Lung (tissue), 12 donors: ENCODE data around the gene SRI. TPM values are rescaled to one million over a fixed set of nuclear protein-coding genes. Genes with fewer than 3 reads are reported as not detected.

Experiments
- ATAC-seq: fragments of 200-7000 bp; cut with Tn5 transposase; one replicate; pipeline ENCODE4 v1.9.1; 2020; ENCODE audit warnings: moderate number of reproducible peaks; ENCODE audit not compliant: insufficient read depth, low FRiP score
- DNase-seq, 3 donors: peaks; one replicate each; pipeline ENCODE4 v3.0.0-alpha.2; 2013 to 2017
- H3K27ac ChIP-seq, 2 donors: one replicate each; pipeline ENCODE4 v1.5.1; 2013; ENCODE audit warnings: mild to moderate bottlenecking in 2 of 2, moderate library complexity in 2 of 2, control low read depth in 1 of 2, inconsistent platforms in 1 of 2, low read depth in 1 of 2, low read length in 1 of 2
- H3K27me3 ChIP-seq, 3 donors: one replicate each; pipeline ENCODE4 v1.5.1; 2013; ENCODE audit warnings: low read length in 2 of 3; ENCODE audit not compliant: control insufficient read depth in 3 of 3, insufficient read depth in 3 of 3
- H3K36me3 ChIP-seq, 4 donors: one replicate each; pipeline ENCODE4 v1.5.1; 2013; ENCODE audit warnings: low read length in 4 of 4, mild to moderate bottlenecking in 1 of 4, moderate library complexity in 1 of 4; ENCODE audit not compliant: control insufficient read depth in 4 of 4, insufficient read depth in 4 of 4
- H3K4me1 ChIP-seq, 5 donors: one replicate each; pipeline ENCODE4 v1.5.1; 2013; ENCODE audit warnings: low read length in 5 of 5, mild to moderate bottlenecking in 2 of 5, moderate library complexity in 1 of 5; ENCODE audit not compliant: control insufficient read depth in 5 of 5, insufficient read depth in 5 of 5
- H3K4me3 ChIP-seq: one replicate; pipeline ENCODE4 v1.5.1; 2013; ENCODE audit warnings: mild to moderate bottlenecking, control low read depth, moderate library complexity
- H3K9ac ChIP-seq, 2 donors: one replicate each; pipeline ENCODE4 v1.5.1; 2013; ENCODE audit warnings: low read length in 2 of 2, control low read depth in 1 of 2; ENCODE audit not compliant: insufficient read depth in 1 of 2
- H3K9me3 ChIP-seq, 4 donors: one replicate each; pipeline ENCODE4 v1.5.1; 2013; ENCODE audit warnings: low read length in 3 of 4, mild to moderate bottlenecking in 1 of 4, moderate library complexity in 1 of 4; ENCODE audit not compliant: control insufficient read depth in 4 of 4, insufficient read depth in 3 of 4
- WGBS, 2 donors: extraction: QIAGEN DNeasy Blood & Tissue Kit; methylation state at CpG; one replicate each; pipeline ENCODE4 v1.1.7; 2013; 5-methylcytosine and 5-hydroxymethylcytosine counted together
- polyA plus RNA-seq, 2 donors: library from polyadenylated mRNA; stranded (reverse); fragments of 200-250 nt; gene quantifications; one replicate each; pipeline ENCODE4 v1.2.1, GENCODE V29; 2013
- total RNA-seq, 2 donors: library from RNA; depleted of rRNA in 1 of 2; stranded (reverse); fragments of >200 nt in 1 of 2; gene quantifications; one replicate each; pipeline ENCODE4 v1.2.1, GENCODE V29; 2014 to 2021
- TF ChIP-seq, protein P1 (sequence below): IDR thresholded peaks from 2 replicates; pipeline ENCODE4 v1.5.1; 2012; ENCODE audit warnings: mild to moderate bottlenecking; ENCODE audit errors: control extremely low read depth, extremely low read depth
- donor health status: control.
- donor health status: control.
- donor health status: Bipolar disorder and iron deficiency.
- donor health status: healthy.
- donor health status: DM: yes; HTN: yes; CAD: no.

Gene SRI
- total and polyA plus RNA-seq, 4 donors, result 58.2 to 134 (median 108) TPM

DNA sequence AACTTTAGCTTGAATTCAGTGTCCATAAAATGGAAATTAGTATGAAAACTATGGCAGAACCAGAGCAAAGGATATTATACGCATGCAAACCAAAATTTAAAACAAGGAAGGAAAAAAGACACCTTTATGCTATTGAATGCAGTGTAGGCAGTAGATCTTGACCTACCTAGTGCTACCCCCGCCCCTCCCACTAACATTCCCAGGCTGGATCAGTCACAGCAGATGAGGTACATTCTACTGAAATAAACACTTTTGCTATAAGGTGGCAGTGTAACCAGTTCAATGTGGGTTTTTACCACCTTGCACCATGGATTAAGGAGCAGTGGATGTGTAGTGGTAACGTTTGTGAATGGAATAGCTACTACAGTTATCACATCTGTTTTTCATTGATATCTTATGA lies 27.9 kb downstream of the SRI start:
- WGBS, 2 donors, result 89 to 93% methylated on average over 3 of the region's 3 CpGs
- Histone ChIP-seq H3K27me3 (no peaks in the 10 kb centered on the region), H3K9me3 (no peaks in the 10 kb centered on the region), H3K4me3 (no peak overlapping the region), H3K27ac (no peak overlapping the region), H3K36me3 (no peaks in the 10 kb centered on the region), H3K4me1 (peaks cover 0 to 6% (median 0%) of the 10 kb centered on the region in 5 donors), H3K9ac (no peak overlapping the region)
- ATAC-seq, result no peak
- TF ChIP-seq, protein P1, sequence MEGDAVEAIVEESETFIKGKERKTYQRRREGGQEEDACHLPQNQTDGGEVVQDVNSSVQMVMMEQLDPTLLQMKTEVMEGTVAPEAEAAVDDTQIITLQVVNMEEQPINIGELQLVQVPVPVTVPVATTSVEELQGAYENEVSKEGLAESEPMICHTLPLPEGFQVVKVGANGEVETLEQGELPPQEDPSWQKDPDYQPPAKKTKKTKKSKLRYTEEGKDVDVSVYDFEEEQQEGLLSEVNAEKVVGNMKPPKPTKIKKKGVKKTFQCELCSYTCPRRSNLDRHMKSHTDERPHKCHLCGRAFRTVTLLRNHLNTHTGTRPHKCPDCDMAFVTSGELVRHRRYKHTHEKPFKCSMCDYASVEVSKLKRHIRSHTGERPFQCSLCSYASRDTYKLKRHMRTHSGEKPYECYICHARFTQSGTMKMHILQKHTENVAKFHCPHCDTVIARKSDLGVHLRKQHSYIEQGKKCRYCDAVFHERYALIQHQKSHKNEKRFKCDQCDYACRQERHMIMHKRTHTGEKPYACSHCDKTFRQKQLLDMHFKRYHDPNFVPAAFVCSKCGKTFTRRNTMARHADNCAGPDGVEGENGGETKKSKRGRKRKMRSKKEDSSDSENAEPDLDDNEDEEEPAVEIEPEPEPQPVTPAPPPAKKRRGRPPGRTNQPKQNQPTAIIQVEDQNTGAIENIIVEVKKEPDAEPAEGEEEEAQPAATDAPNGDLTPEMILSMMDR, result no peak
- no peak for DNase-seq

DNA sequence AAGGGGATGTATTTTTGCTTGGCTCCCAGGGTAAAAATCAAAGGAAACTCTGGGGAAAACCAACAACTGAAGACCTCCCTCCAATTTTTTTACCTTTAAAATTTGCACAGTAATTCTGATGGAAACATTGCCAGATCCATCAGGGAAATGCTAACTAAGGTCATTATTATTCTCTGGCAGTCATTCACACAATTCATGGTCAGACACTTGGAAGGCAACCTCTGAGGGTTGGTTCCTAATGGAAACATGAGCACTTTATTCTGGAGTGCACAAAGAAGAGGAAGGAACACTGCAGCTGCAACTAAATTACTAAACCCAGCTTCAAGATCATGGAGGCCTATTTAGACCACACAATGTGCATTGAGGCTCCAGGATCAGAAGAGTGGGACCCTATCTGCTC lies 34.2 kb downstream of the SRI start:
- ATAC-seq (no peak), DNase-seq (no peak)
- Histone ChIP-seq H3K27me3 (no peaks in the 10 kb centered on the region), H3K9me3 (no peaks in the 10 kb centered on the region), H3K9ac (no peak overlapping the region), H3K4me1 (no peaks in the 10 kb centered on the region), H3K36me3 (no peaks in the 10 kb centered on the region), H3K4me3 (no peak overlapping the region), H3K27ac (no peak overlapping the region)
- TF ChIP-seq, protein P1, result no peak

DNA sequence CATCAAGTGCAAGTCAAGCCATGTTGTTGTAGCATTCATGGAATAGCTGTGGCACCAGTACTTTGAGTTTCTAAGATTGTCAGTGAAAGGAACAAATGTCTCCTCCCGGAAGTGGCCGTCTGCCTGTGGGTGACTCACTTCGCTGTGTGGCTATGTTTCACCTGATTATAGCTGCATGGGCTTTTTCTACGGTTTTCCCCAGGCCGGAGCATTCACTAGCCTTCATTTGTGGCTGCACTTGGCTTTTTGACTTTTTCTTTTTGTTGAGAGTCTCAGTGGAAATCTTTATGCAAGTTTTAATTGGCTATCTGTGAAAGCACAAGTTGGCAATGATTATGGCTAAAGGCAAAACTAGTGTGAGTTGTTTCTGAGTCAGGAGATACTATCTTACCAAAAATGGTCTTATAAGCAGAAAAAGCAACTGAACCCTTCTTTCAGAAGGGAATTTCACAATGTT lies 35.0 kb downstream of the SRI start:
- Histone ChIP-seq H3K4me1 (no peaks in the 10 kb centered on the region), H3K9me3 (no peaks in the 10 kb centered on the region), H3K36me3 (no peaks in the 10 kb centered on the region), H3K27ac (no peak overlapping the region), H3K27me3 (no peaks in the 10 kb centered on the region), H3K9ac (no peak overlapping the region), H3K4me3 (no peak overlapping the region)
- DNase-seq, result no peak
- ATAC-seq, result no peak
- TF ChIP-seq, protein P1, result no peak
- 89 to 93% methylated on average over 5 of the region's 5 CpGs for WGBS, 2 donors

DNA sequence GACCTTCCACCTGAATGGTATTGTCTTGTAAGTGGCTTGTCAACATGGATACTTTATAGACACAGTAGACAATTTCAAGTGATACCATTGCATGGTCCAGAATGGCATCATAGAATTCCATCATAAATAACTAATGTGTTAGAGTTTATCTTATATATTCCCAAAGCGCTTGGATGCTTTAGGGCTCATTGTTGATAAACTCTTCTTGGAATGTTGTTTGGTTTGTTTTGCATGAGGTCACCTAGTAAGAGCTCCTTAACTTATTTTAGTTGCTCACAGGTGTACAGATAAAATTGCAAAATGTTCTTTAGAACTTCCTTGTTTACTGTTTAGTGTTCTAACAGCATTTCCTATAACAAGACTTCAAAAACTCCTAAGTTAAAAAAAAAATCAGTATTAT lies 36.8 kb downstream of the SRI start:
- H3K27ac ChIP-seq, result no peak overlapping the region
- no peak for ATAC-seq
- H3K9ac ChIP-seq, result no peak overlapping the region
- H3K4me1 ChIP-seq, result no peaks in the 10 kb centered on the region
- no peaks in the 10 kb centered on the region for H3K27me3 ChIP-seq
- no peaks in the 10 kb centered on the region for H3K9me3 ChIP-seq
- DNase-seq, result no peak
- 87 to 88% methylated on average over 1 of the region's 1 CpG for WGBS, 2 donors
- TF ChIP-seq, protein P1, result no peak
- H3K36me3 ChIP-seq, result no peaks in the 10 kb centered on the region
- H3K4me3 ChIP-seq, result no peak overlapping the region
